SKM-1 (cell line): ENCODE data around the gene TMEM229A.
A peak's percentile ranks its signal among the peaks of the same experiment; 100 is the strongest.
"Not testable (repeated sequence)": the region's sequence is repeated elsewhere in the genome, so short reads cannot be mapped to it uniquely, and the experiment has no call there.

Experiments used
- DNase-seq: peaks from one replicate; lab custom pipeline; 2025; ENCODE audit not compliant: unreplicated experiment; lab: John Stamatoyannopoulos, UW

TMEM229A gene

GRCh38 chr7:124033095-124033806 lies 384 bp upstream of the TMEM229A start:
- DNase-seq, result no peak

DNA sequence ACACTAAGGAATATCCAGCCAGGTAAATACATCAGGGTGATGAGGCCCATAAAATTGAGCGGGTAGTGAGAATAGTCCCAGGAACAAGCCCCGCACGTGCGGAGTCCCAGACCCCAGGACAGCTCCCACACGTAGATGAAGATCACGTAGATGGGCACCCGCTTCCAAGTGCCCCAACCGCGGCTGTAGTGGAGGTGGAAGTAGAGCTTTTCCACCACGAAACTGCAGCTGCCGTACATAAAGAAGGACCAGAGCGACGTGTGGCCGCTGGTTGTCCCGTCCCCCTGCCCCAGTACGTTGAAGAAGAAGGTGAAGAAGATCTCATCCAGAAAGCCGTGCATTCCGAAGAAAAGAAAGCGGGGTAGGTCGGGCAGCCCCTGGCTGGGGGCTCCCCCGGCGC lies 948 bp downstream of the TMEM229A start:
- DNase-seq, result no peak

- DNase-seq, result no peak
These were observed 1.5 kb downstream of the TMEM229A start for GRCh38 chr7:124031406-124031805.

DNA sequence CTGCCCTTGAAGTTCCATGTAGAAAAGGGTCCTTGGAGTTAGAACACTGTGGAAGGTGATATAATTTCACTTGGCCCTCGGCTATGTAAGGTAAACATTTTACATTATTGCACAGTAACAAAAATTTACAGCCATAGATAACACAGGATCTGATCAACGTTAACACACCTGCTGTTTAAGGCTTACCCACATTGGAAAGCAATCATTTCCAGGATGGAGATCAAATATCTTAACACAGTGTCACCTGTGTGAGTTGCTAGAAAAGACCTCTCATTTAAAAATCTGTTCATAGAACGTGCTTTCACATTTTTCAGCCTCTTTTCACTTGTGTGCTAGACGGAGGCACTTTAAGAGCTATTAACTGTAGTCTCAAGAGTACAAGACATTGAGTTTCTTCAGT lies 1.9 kb downstream of the TMEM229A start:
- DNase-seq, result no peak

- DNase-seq, result no peak
These were observed 3.3 kb downstream of the TMEM229A start for GRCh38 chr7:124029396-124030188.

DNA sequence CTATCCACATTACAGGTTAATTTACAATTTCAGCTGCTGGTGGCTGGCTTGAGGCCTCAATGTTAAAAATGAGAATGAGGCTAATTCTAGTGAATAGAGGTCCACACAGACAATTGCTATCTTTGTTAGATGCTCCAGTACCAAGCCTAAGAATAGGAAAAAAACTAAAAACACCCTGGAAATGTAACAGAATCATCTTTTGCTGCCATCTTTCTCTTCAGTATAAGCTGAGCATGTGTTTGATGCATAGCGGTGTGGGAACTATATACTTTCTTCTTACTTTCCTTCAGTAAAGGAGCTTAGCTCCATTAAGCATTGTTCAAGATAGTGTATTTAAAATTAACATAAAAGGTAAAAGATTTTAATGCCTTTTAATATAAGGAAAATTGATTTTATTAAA lies 5.6 kb downstream of the TMEM229A start:
- no peak for DNase-seq

DNA sequence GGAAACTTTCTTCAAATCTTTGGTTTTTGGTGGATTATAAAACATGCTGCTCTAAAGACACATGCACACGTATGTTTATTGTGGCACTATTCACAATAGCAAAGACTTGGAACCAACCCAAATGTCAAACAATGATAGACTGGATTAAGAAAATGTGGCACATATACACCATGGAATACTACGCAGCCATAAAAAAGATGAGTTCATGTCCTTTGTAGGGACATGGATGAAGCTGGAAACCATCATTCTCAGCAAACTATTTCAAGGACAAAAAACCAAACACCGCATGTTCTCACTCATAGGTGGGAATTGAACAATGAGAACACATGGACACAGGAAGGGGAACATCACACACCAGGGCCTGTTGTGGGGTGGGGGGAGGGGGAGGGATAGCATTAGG lies 8.5 kb downstream of the TMEM229A start:
- not testable (repeated sequence) for DNase-seq

DNA sequence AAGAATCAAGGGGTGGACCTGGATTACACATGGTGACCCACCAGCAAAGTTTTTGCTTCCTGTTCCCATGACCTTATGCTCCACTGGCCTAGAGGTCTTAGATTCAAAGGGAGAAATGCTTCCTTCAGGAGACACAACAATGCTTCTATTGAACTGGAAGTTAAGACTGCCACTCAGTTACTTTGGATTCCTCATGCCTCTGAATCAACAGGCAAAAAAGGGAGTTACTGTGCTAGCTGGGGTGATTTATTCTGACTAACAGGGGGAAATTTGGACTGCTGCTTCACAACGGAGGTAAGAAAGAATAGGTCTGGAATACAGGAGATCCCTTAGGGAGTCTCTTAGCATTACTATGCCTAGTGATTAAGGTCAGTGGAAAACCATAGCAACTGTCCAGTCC lies 10.3 kb downstream of the TMEM229A start:
- no peak for DNase-seq

GRCh38 chr7:124020060-124020459 lies 12.8 kb downstream of the TMEM229A start:
- no peak for DNase-seq

GRCh38 chr7:124013306-124013705 lies 19.6 kb downstream of the TMEM229A start:
- DNase-seq, result no peak

GRCh38 chr7:124012864-124013263 lies 20.0 kb downstream of the TMEM229A start:
- DNase-seq, result no peak

DNA sequence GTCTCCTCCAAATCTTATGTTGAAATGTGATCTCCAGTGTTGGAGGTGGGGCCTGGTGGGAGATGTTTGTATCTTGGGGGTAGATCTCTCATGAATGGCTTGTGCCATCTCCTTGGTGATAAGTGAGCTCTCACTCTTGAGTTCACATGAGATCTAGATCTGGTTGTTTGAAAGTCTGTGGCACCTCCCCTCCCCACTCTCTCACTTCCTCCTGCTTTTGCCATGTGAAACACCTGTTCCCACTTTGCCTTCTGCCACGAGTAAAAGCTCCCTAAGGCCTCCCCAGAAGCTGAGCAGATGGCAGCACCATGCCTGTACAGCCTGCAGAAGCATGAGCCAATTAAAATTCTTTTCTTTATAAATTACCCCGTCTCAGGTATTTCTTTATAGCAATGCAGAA lies 23.5 kb downstream of the TMEM229A start:
- DNase-seq, result no peak

- DNase-seq, result not testable (repeated sequence)
These were observed 24.6 kb downstream of the TMEM229A start for GRCh38 chr7:124008296-124008695.

DNA sequence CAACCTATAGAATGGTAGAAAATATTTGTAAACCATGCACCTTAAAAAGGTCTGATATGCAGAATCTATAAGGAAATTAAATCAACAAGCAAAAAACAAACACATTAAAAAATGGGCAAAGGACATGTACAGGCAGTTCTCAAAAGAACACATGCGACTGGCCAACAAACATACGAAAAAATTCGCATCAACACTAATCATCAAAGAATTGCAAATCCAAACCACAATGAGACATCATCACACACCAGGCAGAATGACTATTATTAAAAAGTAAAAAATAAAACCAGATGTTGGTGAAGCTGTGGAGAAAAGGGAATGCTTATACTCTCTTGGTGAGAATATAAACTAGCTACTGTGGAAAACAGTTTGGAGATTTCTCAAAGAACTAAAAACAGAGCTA lies 33.2 kb downstream of the TMEM229A start:
- no peak for DNase-seq

GRCh38 chr7:123998921-123999320 lies 33.9 kb downstream of the TMEM229A start:
- DNase-seq, result peak; percentile 56

GRCh38 chr7:123996327-123996625 lies 36.6 kb downstream of the TMEM229A start:
- no peak for DNase-seq

GRCh38 chr7:123995617-123996326 lies 37.1 kb downstream of the TMEM229A start:
- DNase-seq, result no peak

GRCh38 chr7:123994449-123994848 lies 38.4 kb downstream of the TMEM229A start:
- DNase-seq, result no peak

DNA sequence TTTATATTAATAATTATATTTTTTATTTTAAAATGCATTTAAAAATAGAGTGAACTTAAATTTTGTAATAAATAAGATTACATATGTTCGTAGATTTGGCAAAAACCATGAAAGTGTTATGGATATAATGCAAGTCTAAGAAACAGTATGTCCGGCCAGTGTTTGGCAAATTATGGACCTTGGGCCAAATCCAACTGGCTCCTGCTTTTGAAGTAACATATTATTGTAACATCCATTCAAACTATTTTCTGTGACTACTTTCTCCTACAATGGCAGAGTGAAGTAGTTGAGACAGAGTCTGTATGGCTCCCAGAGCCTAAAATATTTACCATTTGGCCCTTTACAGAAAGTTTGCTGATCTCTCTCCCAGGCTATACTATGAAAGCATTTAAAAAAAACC lies 38.9 kb downstream of the TMEM229A start:
- DNase-seq, result no peak

DNA sequence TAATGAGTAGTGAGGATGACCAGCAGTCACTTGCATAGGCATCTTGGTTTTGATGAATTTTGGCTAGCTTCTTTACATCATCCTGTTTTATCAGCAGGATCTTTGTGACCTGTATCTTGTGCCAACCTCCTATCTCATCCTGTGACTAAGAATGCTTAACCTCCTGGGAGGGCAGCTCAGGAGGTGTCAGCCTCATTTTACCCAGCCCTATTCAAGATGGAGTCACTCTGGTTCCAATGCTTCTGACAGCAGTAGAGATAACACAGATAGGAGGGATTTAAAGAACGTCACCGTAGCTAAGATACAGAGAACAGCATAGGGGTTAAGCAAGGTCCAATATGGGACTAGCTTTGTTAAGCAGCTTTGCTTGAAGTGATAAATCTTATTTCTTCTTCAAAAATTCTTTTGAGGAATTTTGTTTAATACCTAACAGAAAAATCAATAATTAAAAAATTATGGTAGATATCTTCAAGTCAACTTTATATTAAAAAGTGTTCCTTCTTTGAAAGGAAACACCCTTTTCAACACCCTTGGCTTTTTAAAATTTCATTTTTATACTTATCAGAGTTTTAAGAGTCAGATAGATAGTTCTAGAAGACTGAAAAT lies 39.9 kb downstream of the TMEM229A start:
- no peak for DNase-seq

DNA sequence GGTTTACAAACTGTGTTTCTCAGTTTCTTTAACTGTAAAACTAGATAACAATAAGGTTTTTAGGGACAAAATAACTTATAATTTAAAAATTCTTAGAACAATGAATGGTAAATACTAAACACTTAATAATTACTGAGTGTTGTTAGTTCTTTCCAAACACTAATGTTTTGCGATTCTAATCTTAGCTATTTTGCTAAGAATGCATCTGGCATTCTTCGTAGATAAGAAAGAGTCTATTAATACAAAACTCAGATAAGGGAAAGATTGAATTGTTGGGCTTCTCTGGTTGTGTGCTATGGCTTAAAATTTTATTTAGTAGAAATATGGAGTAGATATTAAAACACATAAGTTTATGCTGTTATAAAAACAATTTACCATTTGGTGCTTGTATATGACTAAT lies 45.4 kb downstream of the TMEM229A start:
- no peak for DNase-seq
